ENCODE results near the gene ARHGAP26.

The ARHGAP26 gene

DNA sequence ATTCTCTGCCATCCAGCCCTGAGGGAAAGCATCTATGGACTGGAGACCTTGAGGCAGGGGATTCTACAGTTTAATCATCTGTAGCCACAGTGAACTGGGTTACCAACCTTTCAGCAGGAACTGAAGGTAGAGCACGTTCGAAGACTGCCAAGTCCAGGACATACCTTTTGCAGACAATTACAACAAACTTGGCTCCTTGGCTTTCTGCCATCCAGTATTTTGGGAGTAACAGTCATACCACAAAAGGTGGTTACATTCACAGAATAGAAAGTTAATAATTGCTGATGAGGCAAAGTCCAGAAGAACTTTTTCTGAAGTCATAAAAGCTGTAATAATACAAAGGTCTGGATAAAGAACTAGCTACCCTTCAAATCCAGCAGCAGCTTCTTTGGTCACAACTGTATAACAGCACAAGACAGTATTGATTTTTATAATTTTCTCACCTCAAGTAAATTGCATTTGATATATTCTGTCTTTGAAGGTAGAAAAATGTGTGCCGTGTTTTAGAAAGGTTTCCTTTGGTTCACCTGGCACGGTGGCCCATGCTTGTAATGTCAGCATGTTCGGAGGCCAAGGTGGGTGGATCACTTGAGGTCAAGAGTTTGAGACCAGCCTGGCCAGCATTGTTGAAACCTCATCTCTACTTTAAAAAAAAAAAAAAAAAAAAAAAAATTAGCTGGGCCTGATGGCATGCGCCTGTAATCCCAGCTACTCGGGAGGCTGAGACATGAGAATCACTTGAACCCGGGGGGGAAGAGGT lies 396.7 kb downstream of the ARHGAP26 start:
- H3K4me1 ChIP-seq (ENCODE audit: control insufficient read depth in 2 of 2, insufficient read depth in 2 of 2, low read length in 2 of 2) = peaks cover 3 to 12% of the 10 kb centered on the region in 2 donors
- H3K4me3 ChIP-seq (ENCODE audit: low read length in 2 of 2) = no peak overlapping the region
- H3K9ac ChIP-seq (ENCODE audit: low read depth in 1 of 2, low read length in 2 of 2) = no peak overlapping the region
- no peaks in the 10 kb centered on the region for H3K9me3 ChIP-seq (ENCODE audit: control insufficient read depth in 2 of 2, low read length in 2 of 2)
- H3K36me3 ChIP-seq (ENCODE audit: control insufficient read depth in 2 of 2, insufficient read depth in 2 of 2, low read length in 2 of 2) = peaks cover 0 to 2% of the 10 kb centered on the region in 2 donors
- no peaks in the 10 kb centered on the region for H3K27me3 ChIP-seq (ENCODE audit: control insufficient read depth in 2 of 2, insufficient read depth in 2 of 2, low read length in 2 of 2)
- no peak overlapping the region for H3K27ac ChIP-seq (ENCODE audit: low read depth in 2 of 2, low read length in 2 of 2)

- Histone ChIP-seq H3K9ac (ENCODE audit: low read depth in 1 of 2, low read length in 2 of 2) (no peak overlapping the region), H3K36me3 (ENCODE audit: control insufficient read depth in 2 of 2, insufficient read depth in 2 of 2, low read length in 2 of 2) (peaks cover 4 to 5% of the 10 kb centered on the region in 2 donors), H3K4me1 (ENCODE audit: control insufficient read depth in 2 of 2, insufficient read depth in 2 of 2, low read length in 2 of 2) (peaks cover 3 to 12% of the 10 kb centered on the region in 2 donors), H3K27me3 (ENCODE audit: control insufficient read depth in 2 of 2, insufficient read depth in 2 of 2, low read length in 2 of 2) (no peaks in the 10 kb centered on the region), H3K9me3 (ENCODE audit: control insufficient read depth in 2 of 2, low read length in 2 of 2) (no peaks in the 10 kb centered on the region), H3K4me3 (ENCODE audit: low read length in 2 of 2) (no peak overlapping the region), H3K27ac (ENCODE audit: low read depth in 2 of 2, low read length in 2 of 2) (no peak overlapping the region)
These were observed 398.1 kb downstream of the ARHGAP26 start for GRCh38 chr5:143168171-143168741.

- Histone ChIP-seq H3K36me3 (ENCODE audit: control insufficient read depth in 2 of 2, insufficient read depth in 2 of 2, low read length in 2 of 2) (peaks cover 4 to 5% of the 10 kb centered on the region in 2 donors), H3K9ac (ENCODE audit: low read depth in 1 of 2, low read length in 2 of 2) (no peak overlapping the region), H3K27ac (ENCODE audit: low read depth in 2 of 2, low read length in 2 of 2) (no peak overlapping the region), H3K4me1 (ENCODE audit: control insufficient read depth in 2 of 2, insufficient read depth in 2 of 2, low read length in 2 of 2) (peaks cover 3 to 12% of the 10 kb centered on the region in 2 donors), H3K27me3 (ENCODE audit: control insufficient read depth in 2 of 2, insufficient read depth in 2 of 2, low read length in 2 of 2) (no peaks in the 10 kb centered on the region), H3K4me3 (ENCODE audit: low read length in 2 of 2) (no peak overlapping the region), H3K9me3 (ENCODE audit: control insufficient read depth in 2 of 2, low read length in 2 of 2) (no peaks in the 10 kb centered on the region)
These were observed 399.0 kb downstream of the ARHGAP26 start for GRCh38 chr5:143168921-143169810.

- Histone ChIP-seq H3K9me3 (ENCODE audit: control insufficient read depth in 2 of 2, low read length in 2 of 2) (no peaks in the 10 kb centered on the region), H3K4me1 (ENCODE audit: control insufficient read depth in 2 of 2, insufficient read depth in 2 of 2, low read length in 2 of 2) (peaks cover 3 to 12% of the 10 kb centered on the region in 2 donors), H3K9ac (ENCODE audit: low read depth in 1 of 2, low read length in 2 of 2) (no peak overlapping the region), H3K27me3 (ENCODE audit: control insufficient read depth in 2 of 2, insufficient read depth in 2 of 2, low read length in 2 of 2) (no peaks in the 10 kb centered on the region), H3K36me3 (ENCODE audit: control insufficient read depth in 2 of 2, insufficient read depth in 2 of 2, low read length in 2 of 2) (peaks cover 4 to 7% of the 10 kb centered on the region in 2 donors), H3K4me3 (ENCODE audit: low read length in 2 of 2) (no peak overlapping the region), H3K27ac (ENCODE audit: low read depth in 2 of 2, low read length in 2 of 2) (no peak overlapping the region)
These were observed 399.9 kb downstream of the ARHGAP26 start for GRCh38 chr5:143170104-143170503.

DNA sequence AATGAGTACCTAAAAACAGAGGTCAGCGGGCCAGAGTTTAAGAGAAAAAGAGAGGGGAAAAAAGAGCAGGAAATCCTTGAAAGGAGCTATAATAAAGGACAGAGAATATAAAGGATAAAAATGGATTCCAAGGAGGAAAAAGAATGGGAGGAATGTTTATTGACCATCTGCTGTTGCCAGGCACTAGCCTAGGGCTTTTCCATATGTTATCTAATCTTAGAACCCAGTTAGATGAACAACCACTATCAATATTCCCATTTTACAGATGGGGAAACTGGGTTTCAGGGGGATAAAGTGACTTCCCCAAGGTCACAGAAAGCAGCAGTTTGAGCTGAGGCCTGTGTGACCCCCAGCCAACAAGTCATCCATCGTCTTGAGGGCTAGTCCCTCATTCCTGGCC lies 400.8 kb downstream of the ARHGAP26 start:
- H3K27ac ChIP-seq (ENCODE audit: low read depth in 2 of 2, low read length in 2 of 2) = no peak overlapping the region
- peaks cover 3 to 8% of the 10 kb centered on the region in 2 donors for H3K4me1 ChIP-seq (ENCODE audit: control insufficient read depth in 2 of 2, insufficient read depth in 2 of 2, low read length in 2 of 2)
- H3K9me3 ChIP-seq (ENCODE audit: control insufficient read depth in 2 of 2, low read length in 2 of 2) = no peaks in the 10 kb centered on the region
- no peak overlapping the region for H3K9ac ChIP-seq (ENCODE audit: low read depth in 1 of 2, low read length in 2 of 2)
- no peak overlapping the region for H3K4me3 ChIP-seq (ENCODE audit: low read length in 2 of 2)
- H3K27me3 ChIP-seq (ENCODE audit: control insufficient read depth in 2 of 2, insufficient read depth in 2 of 2, low read length in 2 of 2) = no peaks in the 10 kb centered on the region
- peaks cover 4 to 7% of the 10 kb centered on the region in 2 donors for H3K36me3 ChIP-seq (ENCODE audit: control insufficient read depth in 2 of 2, insufficient read depth in 2 of 2, low read length in 2 of 2)

DNA sequence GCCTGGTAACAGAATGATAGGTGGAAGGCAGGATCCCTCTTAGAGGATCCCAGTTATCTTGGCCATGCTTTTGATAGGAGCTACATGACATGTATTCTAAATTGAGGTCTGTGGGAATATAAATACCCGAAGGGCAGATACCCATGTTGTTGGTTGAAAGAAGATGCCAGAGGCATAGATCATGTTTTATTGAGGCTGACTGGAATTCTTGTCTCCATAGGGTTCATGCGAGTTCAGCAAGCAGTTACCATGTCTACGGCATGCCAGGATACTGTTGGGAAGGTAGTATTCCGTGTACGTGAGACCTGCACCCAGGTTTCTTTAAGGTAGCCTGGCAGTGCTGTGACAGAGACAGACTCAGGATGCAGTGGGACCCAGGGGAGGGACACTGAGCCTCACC lies 402.6 kb downstream of the ARHGAP26 start:
- H3K36me3 ChIP-seq (ENCODE audit: control insufficient read depth in 2 of 2, insufficient read depth in 2 of 2, low read length in 2 of 2) = peaks cover 4 to 14% of the 10 kb centered on the region in 2 donors
- H3K9me3 ChIP-seq (ENCODE audit: control insufficient read depth in 2 of 2, low read length in 2 of 2) = no peaks in the 10 kb centered on the region
- no peak overlapping the region for H3K9ac ChIP-seq (ENCODE audit: low read depth in 1 of 2, low read length in 2 of 2)
- H3K4me3 ChIP-seq (ENCODE audit: low read length in 2 of 2) = no peak overlapping the region
- no peaks in the 10 kb centered on the region for H3K27me3 ChIP-seq (ENCODE audit: control insufficient read depth in 2 of 2, insufficient read depth in 2 of 2, low read length in 2 of 2)
- no peaks in the 10 kb centered on the region for H3K4me1 ChIP-seq (ENCODE audit: control insufficient read depth in 2 of 2, insufficient read depth in 2 of 2, low read length in 2 of 2)
- no peak overlapping the region for H3K27ac ChIP-seq (ENCODE audit: low read depth in 2 of 2, low read length in 2 of 2)

GRCh38 chr5:143173139-143173889 lies 403.1 kb downstream of the ARHGAP26 start:
- Histone ChIP-seq H3K27ac (ENCODE audit: low read depth in 2 of 2, low read length in 2 of 2) (no peak overlapping the region), H3K36me3 (ENCODE audit: control insufficient read depth in 2 of 2, insufficient read depth in 2 of 2, low read length in 2 of 2) (peaks cover 4 to 16% of the 10 kb centered on the region in 2 donors), H3K4me1 (ENCODE audit: control insufficient read depth in 2 of 2, insufficient read depth in 2 of 2, low read length in 2 of 2) (no peaks in the 10 kb centered on the region), H3K4me3 (ENCODE audit: low read length in 2 of 2) (no peak overlapping the region), H3K9me3 (ENCODE audit: control insufficient read depth in 2 of 2, low read length in 2 of 2) (no peaks in the 10 kb centered on the region), H3K9ac (ENCODE audit: low read depth in 1 of 2, low read length in 2 of 2) (no peak overlapping the region), H3K27me3 (ENCODE audit: control insufficient read depth in 2 of 2, insufficient read depth in 2 of 2, low read length in 2 of 2) (no peaks in the 10 kb centered on the region)

DNA sequence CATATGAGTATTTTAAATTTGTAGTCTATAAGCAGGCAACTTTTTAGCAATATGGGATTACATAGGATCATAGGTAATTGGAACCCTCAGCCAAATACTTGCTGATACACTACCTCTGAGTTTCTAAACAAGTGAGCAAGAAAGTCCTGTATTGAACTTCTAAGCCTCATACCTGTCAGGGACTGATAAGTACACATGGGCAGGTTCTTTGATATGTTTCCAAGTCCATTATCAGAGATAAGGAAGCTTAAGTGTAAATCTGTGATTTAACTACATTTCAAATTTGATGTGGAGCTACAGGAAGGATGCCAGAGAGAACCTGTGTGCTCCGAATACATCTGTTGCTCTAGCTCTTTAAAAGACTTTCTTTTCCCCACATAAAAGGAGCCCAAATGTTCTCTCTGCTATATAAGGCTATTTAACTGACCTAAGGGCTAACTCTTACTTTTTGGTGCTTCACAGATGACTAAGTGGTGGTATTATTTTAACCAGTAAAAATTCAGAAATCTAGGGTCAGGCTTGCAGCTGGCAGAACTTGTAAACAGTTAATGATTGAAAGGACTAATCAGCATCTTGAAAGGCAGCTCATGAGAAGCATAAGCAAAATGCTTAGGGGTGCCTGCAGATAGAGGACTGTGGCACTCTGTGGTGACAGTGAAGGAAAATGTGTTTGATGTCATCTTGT lies 404.7 kb downstream of the ARHGAP26 start:
- Histone ChIP-seq H3K4me3 (ENCODE audit: low read length in 2 of 2) (no peak overlapping the region), H3K36me3 (ENCODE audit: control insufficient read depth in 2 of 2, insufficient read depth in 2 of 2, low read length in 2 of 2) (peaks cover 4 to 18% of the 10 kb centered on the region in 2 donors), H3K27me3 (ENCODE audit: control insufficient read depth in 2 of 2, insufficient read depth in 2 of 2, low read length in 2 of 2) (no peaks in the 10 kb centered on the region), H3K9me3 (ENCODE audit: control insufficient read depth in 2 of 2, low read length in 2 of 2) (no peaks in the 10 kb centered on the region), H3K4me1 (ENCODE audit: control insufficient read depth in 2 of 2, insufficient read depth in 2 of 2, low read length in 2 of 2) (no peaks in the 10 kb centered on the region), H3K27ac (ENCODE audit: low read depth in 2 of 2, low read length in 2 of 2) (no peak overlapping the region), H3K9ac (ENCODE audit: low read depth in 1 of 2, low read length in 2 of 2) (no peak overlapping the region)

DNA sequence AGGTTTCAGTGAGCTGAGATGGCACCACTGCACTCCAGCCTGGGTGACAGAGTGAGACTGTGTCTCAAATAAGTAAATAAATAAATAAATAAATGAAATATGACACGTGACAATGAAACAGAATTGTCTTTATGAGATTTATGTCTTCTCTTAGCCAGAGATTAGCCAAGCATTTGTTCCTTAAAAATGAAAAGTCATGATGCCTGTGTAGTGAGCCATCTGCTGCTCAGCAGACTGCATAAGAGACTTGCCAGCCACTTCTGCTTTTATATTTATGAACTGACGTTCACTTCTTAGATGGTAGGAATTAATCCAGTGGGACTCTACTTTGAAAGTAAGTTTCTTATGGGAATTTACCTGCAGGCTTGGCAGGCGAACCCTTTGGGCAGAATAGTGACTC lies 405.9 kb downstream of the ARHGAP26 start:
- Histone ChIP-seq H3K27ac (ENCODE audit: low read depth in 2 of 2, low read length in 2 of 2) (no peak overlapping the region), H3K36me3 (ENCODE audit: control insufficient read depth in 2 of 2, insufficient read depth in 2 of 2, low read length in 2 of 2) (peaks cover 4 to 18% of the 10 kb centered on the region in 2 donors), H3K4me3 (ENCODE audit: low read length in 2 of 2) (no peak overlapping the region), H3K9ac (ENCODE audit: low read depth in 1 of 2, low read length in 2 of 2) (no peak overlapping the region), H3K27me3 (ENCODE audit: control insufficient read depth in 2 of 2, insufficient read depth in 2 of 2, low read length in 2 of 2) (no peaks in the 10 kb centered on the region), H3K9me3 (ENCODE audit: control insufficient read depth in 2 of 2, low read length in 2 of 2) (no peaks in the 10 kb centered on the region), H3K4me1 (ENCODE audit: control insufficient read depth in 2 of 2, insufficient read depth in 2 of 2, low read length in 2 of 2) (no peaks in the 10 kb centered on the region)

Measured in mucosa of rectum (tissue), 2 donors.